IPS-18c (cell line): ENCODE measurements around the gene KRTAP29-1.
"Not testable (repeated sequence)": the region's sequence is repeated elsewhere in the genome, so short reads cannot be mapped to it uniquely, and the experiment has no call there.

Experiments
- H3K4me3 ChIP-seq: 2 replicates; pipeline ENCODE4 v1.7.0; 2013; ENCODE audit warnings: low read depth, mild to moderate bottlenecking, low read length, moderate library complexity; ENCODE audit not compliant: insufficient read depth
- H3K9me3 ChIP-seq: one replicate; pipeline ENCODE4 v1.6.1; 2013; ENCODE audit warnings: mild to moderate bottlenecking, low read length, moderate library complexity; ENCODE audit not compliant: control insufficient read depth, insufficient read depth

Gene KRTAP29-1

GRCh38 chr17:41271858-41272257 is 30.8 kb downstream of the KRTAP29-1 start:
- no peak overlapping the region for H3K4me3 ChIP-seq
- no peaks in the 10 kb centered on the region for H3K9me3 ChIP-seq

GRCh38 chr17:41271323-41271722 is 31.3 kb downstream of the KRTAP29-1 start:
- H3K4me3 ChIP-seq, H3K9me3 ChIP-seq: not testable (repeated sequence)

- Histone ChIP-seq H3K9me3 (no peaks in the 10 kb centered on the region), H3K4me3 (no peak overlapping the region)
These were observed 34.9 kb downstream of the KRTAP29-1 start for GRCh38 chr17:41267711-41268110.

GRCh38 chr17:41265078-41265477 is 37.6 kb downstream of the KRTAP29-1 start, which contains the start of gene KRTAP9-6:
Gene KRTAP9-6 (plus strand): TSS chr17:41265378. CDS start chr17:41265378, 0 bp downstream.
- no peak within 1 kb of the TSS for H3K4me3 ChIP-seq
- H3K9me3 ChIP-seq, result no peaks in the 10 kb centered on the region

GRCh38 chr17:41264599-41264998 is 38.1 kb downstream of the KRTAP29-1 start:
- Histone ChIP-seq H3K9me3 (no peaks in the 10 kb centered on the region), H3K4me3 (no peak overlapping the region)

GRCh38 chr17:41263212-41263611 is 39.4 kb downstream of the KRTAP29-1 start:
- no peaks in the 10 kb centered on the region for H3K9me3 ChIP-seq
- H3K4me3 ChIP-seq, result no peak overlapping the region

GRCh38 chr17:41258406-41258805 is 44.2 kb downstream of the KRTAP29-1 start:
- peaks cover 2% of the 10 kb centered on the region for H3K9me3 ChIP-seq
- no peak overlapping the region for H3K4me3 ChIP-seq

GRCh38 chr17:41256291-41256685 is 46.4 kb downstream of the KRTAP29-1 start:
- Histone ChIP-seq H3K9me3 (peaks cover 2% of the 10 kb centered on the region), H3K4me3 (no peak overlapping the region)

GRCh38 chr17:41255381-41256290 is 47.0 kb downstream of the KRTAP29-1 start, which contains the start of gene KRTAP9-9:
Gene KRTAP9-9 (plus strand): TSS chr17:41255384.
- H3K9me3 ChIP-seq, H3K4me3 ChIP-seq: not testable (repeated sequence)

- no peak overlapping the region for H3K4me3 ChIP-seq
- peaks cover 2% of the 10 kb centered on the region for H3K9me3 ChIP-seq
These were observed 47.8 kb downstream of the KRTAP29-1 start for GRCh38 chr17:41254861-41255260.
